ENCODE measurements around the gene THAP4. TPM values are rescaled to one million over a fixed set of nuclear protein-coding genes. Genes with fewer than 3 reads are reported as not detected.

The THAP4 gene
- total and polyA plus RNA-seq, 2 of the 13 experiments (the other 11 are each of a cell fraction or from before 2014, with no cell fraction given): 59.7 to 75.7 TPM

DNA sequence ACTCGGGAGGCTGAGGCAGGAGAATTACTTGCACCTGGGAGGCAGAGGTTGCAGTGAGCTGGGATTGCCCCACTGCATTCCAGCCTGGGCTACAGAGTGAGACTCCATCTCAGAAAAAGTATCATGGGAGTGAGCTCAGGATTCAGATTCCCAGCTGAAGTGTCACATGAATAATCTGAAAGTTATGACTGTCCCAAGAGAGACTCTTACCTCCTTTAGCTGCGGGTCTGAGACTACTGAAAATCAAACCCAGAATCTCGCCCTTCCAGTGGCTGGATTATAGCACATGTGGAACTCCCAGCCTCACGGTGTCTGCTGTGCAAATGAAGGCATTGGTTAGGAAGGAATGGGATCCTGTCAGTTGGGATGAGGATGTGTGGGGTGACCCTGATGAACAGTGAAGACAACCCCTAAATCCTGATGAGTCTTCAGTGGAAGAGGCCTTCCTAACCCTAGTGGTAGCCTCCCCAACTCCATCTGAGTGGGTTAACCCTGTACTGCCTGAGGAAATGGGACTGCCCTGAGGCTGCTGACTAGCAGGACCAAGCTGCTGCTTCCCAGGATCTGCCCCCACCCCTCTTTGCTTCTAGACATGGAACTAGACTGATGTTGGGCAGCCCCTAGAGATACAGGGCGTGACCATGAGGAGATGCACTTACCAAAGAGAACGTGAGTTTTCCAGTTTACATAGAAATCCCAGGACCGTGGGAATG, 61.9 kb downstream of the THAP4 start (continued):
- TF ChIP-seq TBL1XR1 (IDR thresholded peaks at IDR 0.05; ENCODE audit: borderline replicate concordance, low read length, partially characterized antibody): no peak

DNA sequence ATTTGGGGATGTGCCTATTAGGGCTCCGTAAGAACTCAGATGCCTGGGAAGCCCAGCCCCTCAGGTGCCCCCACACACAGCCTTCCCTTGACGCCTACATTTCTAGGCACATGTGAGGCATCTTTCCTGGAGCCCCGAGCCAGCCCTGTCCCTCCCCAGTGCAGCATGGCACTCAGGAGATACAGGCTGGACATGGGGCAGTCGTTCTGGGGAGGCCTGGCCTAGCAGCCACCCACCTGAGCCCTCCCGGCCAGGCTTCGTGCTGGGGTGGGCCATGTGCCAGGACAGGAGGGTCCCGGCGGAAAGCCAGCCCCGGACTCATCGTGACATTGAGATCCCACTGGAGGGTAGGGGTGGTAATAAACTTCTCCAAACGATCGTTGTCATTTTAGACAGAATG, 63.2 kb downstream of the THAP4 start:
- ChIA-PET CTCF (ENCODE audit: low intra/inter-chr PET ratio, low total read pairs) (no interaction called here), POLR2A (interaction anchor here (1.8 kb wide), 1 partner anchor 36 kb away, joined by 5 read pairs; no protein-coding TSS in a partner anchor)
- H3K79me2 ChIP-seq (ENCODE audit: insufficient read depth, low read length): no peaks in the 10 kb centered on the region
- BruUV-seq (replicated peaks): TSS peak; percentile 44
- TF ChIP-seq POGZ (CRISPR knock-in tag; IDR thresholded peaks at IDR 0.05): no peak
- no peak for TF ChIP-seq ZNF432 (CRISPR knock-in tag; IDR thresholded peaks at IDR 0.05; ENCODE audit: borderline replicate concordance)
- TF ChIP-seq SP1 (IDR thresholded peaks at IDR 0.05): no peak
- TF ChIP-seq SP1 (CRISPR knock-in tag; IDR thresholded peaks at IDR 0.05): no peak
- TF ChIP-seq ADNP (CRISPR knock-in tag; IDR thresholded peaks at IDR 0.05): no peak
- TF ChIP-seq POLR2A (IDR thresholded peaks at IDR 0.05; ENCODE audit: insufficient read depth in 1 of 2, low read depth in 2 of 2, low read length in 2 of 2): 0 out of 4 replicates have a peak, but pooled peaks of 1 of the 2 experiments have one; percentile 19
- TF ChIP-seq TEAD3 (CRISPR knock-in tag; optimal IDR thresholded peaks at IDR 0.05; ENCODE audit: borderline replicate concordance): no peak
- no peak for TF ChIP-seq MTA1 (CRISPR knock-in tag; IDR thresholded peaks at IDR 0.05; ENCODE audit: borderline replicate concordance)
- peaks cover 9% of the 10 kb centered on the region; the same call in 1 of the 2 replicates for H4K20me1 ChIP-seq (ENCODE audit: insufficient read depth, low read length)
- no peaks in the 10 kb centered on the region for H3K9me3 ChIP-seq (ENCODE audit: low read length)
- WGBS (ENCODE audit: low lambda C conversion rate): 94% methylated on average over 11 of the region's 12 CpGs
- peaks cover 5% of the 10 kb centered on the region for H3K4me1 ChIP-seq (ENCODE audit: insufficient read depth, low read length)
- ATAC-seq (no peak), FAIRE-seq (no peak), DNase-seq (ENCODE audit: low spot score) (no peak)
- H3K27ac ChIP-seq (ENCODE audit: extremely low read length, insufficient read depth, low read length): no peak overlapping the region
- in situ Hi-C loops (cut with HindIII; ENCODE audit: extremely low pct_ligation_motif_present, low pct_unique_long_range_greater_than_20kb) (no loop called here), intact Hi-C loops (cut with micrococcal nuclease; ENCODE audit: unreplicated experiment) (no loop called here)
- H2AFZ ChIP-seq (ENCODE audit: low read length): no peak overlapping the region
- H3K36me3 ChIP-seq (replicated peaks in 1 of 2; ENCODE audit: control insufficient read depth in 1 of 2, insufficient read depth in 2 of 2, low read length in 2 of 2): peaks cover 8 to 30% of the 10 kb centered on the region in 2 experiments; a peak in 4 of 5 replicates
- H3K4me3 ChIP-seq (replicated peaks in 1 of 3; ENCODE audit: insufficient read depth in 1 of 3, low read depth in 2 of 3, low read length in 3 of 3): no peak overlapping the region
- no peak overlapping the region for H3K4me2 ChIP-seq (ENCODE audit: low read depth, low read length)
- H3K9ac ChIP-seq (ENCODE audit: insufficient read depth, low read depth, low read length): no peak overlapping the region
- no peaks in the 10 kb centered on the region for H3K27me3 ChIP-seq (ENCODE audit: control insufficient read depth in 1 of 2, insufficient read depth in 2 of 2, low read length in 2 of 2)
